IMR-90 (cell line): ENCODE data around the gene SMARCD2.

Experiments used
- CTCF ChIP-seq: conservative IDR thresholded peaks from 2 replicates; pipeline ENCODE4 v1.5.1; 2012; ENCODE audit warnings: mild to moderate bottlenecking, low read depth, low read length, improper control_type of control experiment
- MAFK ChIP-seq: IDR thresholded peaks from 2 replicates; pipeline ENCODE4 v1.6.1; 2012; ENCODE audit warnings: low read depth, low read length, improper control_type of control experiment
- MXI1 ChIP-seq: IDR thresholded peaks from 2 replicates; pipeline ENCODE4 v1.6.1; 2012; ENCODE audit warnings: low read depth, mild to moderate bottlenecking, low read length, moderate library complexity, borderline replicate concordance
- POLR2A ChIP-seq: IDR thresholded peaks from 2 replicates; pipeline ENCODE4 v1.6.1; 2012; ENCODE audit warnings: mild to moderate bottlenecking, low read depth, low read length
- RAD21 ChIP-seq: IDR thresholded peaks from 2 replicates; pipeline ENCODE4 v1.6.1; 2012; ENCODE audit warnings: low read length, improper control_type of control experiment
- RFX5 ChIP-seq: IDR thresholded peaks from 2 replicates; pipeline ENCODE4 v1.8.0; 2012; ENCODE audit warnings: low read depth, mild to moderate bottlenecking, low read length, moderate library complexity
- USF2 ChIP-seq: fragments of 150-350 bp; IDR thresholded peaks from 2 replicates; pipeline ENCODE4 v1.6.1; 2017; ENCODE audit warnings: mild to moderate bottlenecking, antibody characterized with exemption, low read length, low read depth

- TF ChIP-seq CTCF, result no peak
- TF ChIP-seq USF2, result no peak
- no peak for TF ChIP-seq RAD21
- TF ChIP-seq MXI1, result no peak
- no peak for TF ChIP-seq POLR2A
- no peak for TF ChIP-seq MAFK
- TF ChIP-seq RFX5, result no peak
Measured at GRCh38 chr17:63790057-63790456, 52.4 kb downstream of the SMARCD2 start.
